Activated CD8-positive, alpha-beta memory T cell treated with anti-CD3 and anti-CD28 coated beads, Interleukin-2, amount 50 U/mL, for 24 hours (primary cell): ENCODE results near the gene SLC35F1.

ENCODE experiments used
- DNase-seq: peaks from one replicate; pipeline ENCODE4 v3.0.0-alpha.2; 2020; ENCODE audit errors: extremely low read depth

Gene SLC35F1

GRCh38 chr6:118122801-118123200 is 215.7 kb downstream of the SLC35F1 start:
- no peak for DNase-seq

GRCh38 chr6:118123503-118124037 is 216.5 kb downstream of the SLC35F1 start:
- DNase-seq: no peak

- no peak for DNase-seq
Measured at GRCh38 chr6:118124851-118125250, 217.8 kb downstream of the SLC35F1 start.

- DNase-seq: no peak
Measured at GRCh38 chr6:118128755-118129154, 221.7 kb downstream of the SLC35F1 start.

GRCh38 chr6:118134206-118134605 is 227.1 kb downstream of the SLC35F1 start:
- DNase-seq: no peak

- DNase-seq: no peak
Measured at GRCh38 chr6:118134736-118135135, 227.7 kb downstream of the SLC35F1 start.

- DNase-seq: no peak
Measured at GRCh38 chr6:118135371-118135770, 228.3 kb downstream of the SLC35F1 start.

- no peak for DNase-seq
Measured at GRCh38 chr6:118141211-118141610, 234.1 kb downstream of the SLC35F1 start.

GRCh38 chr6:118146584-118146983 is 239.5 kb downstream of the SLC35F1 start:
- no peak for DNase-seq

- no peak for DNase-seq
Measured at GRCh38 chr6:118147511-118147910, 240.4 kb downstream of the SLC35F1 start.

- no peak for DNase-seq
Measured at GRCh38 chr6:118148561-118148960, 241.5 kb downstream of the SLC35F1 start.

- DNase-seq: no peak
Measured at GRCh38 chr6:118152524-118152923, 245.5 kb downstream of the SLC35F1 start.

GRCh38 chr6:118161343-118161742 is 254.3 kb downstream of the SLC35F1 start:
- DNase-seq: no peak

GRCh38 chr6:118163542-118163941 is 256.5 kb downstream of the SLC35F1 start:
- DNase-seq: no peak

GRCh38 chr6:118165500-118165899 is 258.4 kb downstream of the SLC35F1 start:
- DNase-seq: no peak

GRCh38 chr6:118168421-118168820 is 261.4 kb downstream of the SLC35F1 start:
- no peak for DNase-seq

- DNase-seq: no peak
Measured at GRCh38 chr6:118171852-118172251, 264.8 kb downstream of the SLC35F1 start.

- DNase-seq: no peak
Measured at GRCh38 chr6:118174071-118174470, 267.0 kb downstream of the SLC35F1 start.

- DNase-seq: no peak
Measured at GRCh38 chr6:118177720-118178119, 270.7 kb downstream of the SLC35F1 start.

- no peak for DNase-seq
Measured at GRCh38 chr6:118179048-118179447, 272.0 kb downstream of the SLC35F1 start.

- DNase-seq: no peak
Measured at GRCh38 chr6:118186672-118187567, 279.9 kb downstream of the SLC35F1 start.

GRCh38 chr6:118187568-118188164 is 280.6 kb downstream of the SLC35F1 start:
- DNase-seq: no peak

- no peak for DNase-seq
Measured at GRCh38 chr6:118188561-118188960, 281.5 kb downstream of the SLC35F1 start.
